K562 (cell line): ENCODE results near the gene NAA40. TPM values are rescaled to one million over a fixed set of nuclear protein-coding genes. Genes with fewer than 3 reads are reported as not detected.

Source experiments
- CHD2 ChIP-seq: IDR thresholded peaks from 2 replicates; pipeline ENCODE4 v1.6.1; 2011; ENCODE audit warnings: low read depth, low read length
- HDAC3 ChIP-seq: fragments of 450-650 bp; IDR thresholded peaks from 2 replicates; pipeline ENCODE4 v1.6.1; 2018; ENCODE audit warnings: borderline replicate concordance, mild to moderate bottlenecking, moderate library complexity; ENCODE audit not compliant: partially characterized antibody
- HMGN3 ChIP-seq: IDR thresholded peaks from 2 replicates; pipeline ENCODE4 v1.6.1; 2011; ENCODE audit warnings: borderline replicate concordance, low read depth, mild to moderate bottlenecking, mixed read lengths, low read length; ENCODE audit not compliant: insufficient read length; ENCODE audit errors: extremely low read depth
- LEF1 ChIP-seq: fragments of 450-650 bp; IDR thresholded peaks from 2 replicates; pipeline ENCODE4 v1.6.1; 2016; ENCODE audit warnings: mild to moderate bottlenecking
- NFRKB ChIP-seq: fragments of 450-650 bp; IDR thresholded peaks from 2 replicates; pipeline ENCODE4 v1.6.1; 2016; ENCODE audit warnings: low read depth
- RFX5 ChIP-seq: IDR thresholded peaks from 2 replicates; pipeline ENCODE4 v1.6.1; 2011; ENCODE audit warnings: low read depth, mild to moderate bottlenecking, improper control_type of control experiment, low read length
- TBP ChIP-seq: optimal IDR thresholded peaks from 2 replicates; pipeline ENCODE3; 2011; ENCODE audit warnings: low read depth, low read length, improper control_type of control experiment
- YBX1 ChIP-seq: fragments of 450-650 bp; IDR thresholded peaks from 2 replicates; pipeline ENCODE4 v1.7.1; 2016; ENCODE audit warnings: mild to moderate bottlenecking
- ZBTB8A ChIP-seq: fragments of 450-650 bp; IDR thresholded peaks from 2 replicates; pipeline ENCODE4 v1.6.1; 2018; ENCODE audit warnings: mild to moderate bottlenecking, moderate library complexity; ENCODE audit not compliant: partially characterized antibody
- ZNF436 ChIP-seq: fragments of 250-450, 450-650 bp; sonication (Bioruptor Pico); formaldehyde crosslinking; IDR thresholded peaks from 2 replicates; pipeline ENCODE4 v1.7.0; 2020; ENCODE audit warnings: mild to moderate bottlenecking
- ZNF445 ChIP-seq: fragments of 250-450 bp; sonication (Bioruptor Pico); IDR thresholded peaks from 2 replicates; pipeline ENCODE4 v1.4.0; 2020; ENCODE audit warnings: low read depth, mild to moderate bottlenecking, moderate library complexity
- polyA plus RNA-seq, 8 experiments: library from polyadenylated mRNA; depleted of rRNA in 4 of 8; stranded (reverse) in 5 of 8; unstranded in 3 of 8; fragments of >200 nt; fragmentation: Nextera tagmentation in 2 of 8; fragmentation: Illumina TruSeq in 1 of 8; extraction: Ambion mirVana in 2 of 8; extraction: Trizol in 1 of 8; gene quantifications; 2 replicates each; pipeline versions ENCODE4 v1.2.1 to v1.2.3, GENCODE V29; 2011 to 2014; ENCODE audit warnings: inconsistent platforms in 1 of 8, missing spikeins in 1 of 8
- total RNA-seq, 7 experiments: library from RNA; depleted of rRNA in 6 of 7; stranded (reverse); fragments of >200 nt in 6 of 7; fragmentation: Illumina TruSeq in 2 of 7; extraction: Trizol in 2 of 7; gene quantifications; 2 replicates each; pipeline versions ENCODE4 v1.2.1 to v1.2.3, GENCODE V29; 2011 to 2021; ENCODE audit warnings: low replicate concordance in 1 of 7

The NAA40 gene
- total and polyA plus RNA-seq, 9 of the 15 experiments (the other 6 are each of a cell fraction or from before 2014, with no cell fraction given), result 6.2 to 39.0 (median 23.1) TPM

GRCh38 chr11:63918507-63919191 is 20.2 kb upstream of the NAA40 start (continued):
- no peak for TF ChIP-seq ZNF436
- TF ChIP-seq HDAC3, result no peak
- TF ChIP-seq TBP, result peak; percentile 17
- TF ChIP-seq NFRKB, result 0 out of 2 replicates have a peak, but pooled peaks have one; percentile 1
- no peak for TF ChIP-seq CHD2
- no peak for TF ChIP-seq ZNF445 (CRISPR knock-in tag)
- TF ChIP-seq YBX1, result no peak
- peak; percentile 8; the same call in 1 of the 2 replicates for TF ChIP-seq LEF1
- no peak for TF ChIP-seq ZBTB8A
- no peak for TF ChIP-seq HMGN3
- TF ChIP-seq RFX5, result no peak
